Measurements from ENCODE around the gene SLC39A11.
"Not testable (repeated sequence)": the region's sequence is repeated elsewhere in the genome, so short reads cannot be mapped to it uniquely, and the experiment has no call there.

SLC39A11 gene

GRCh38 chr17:72832306-72832705 is 260.2 kb downstream of the SLC39A11 start:
- DNase-seq (ENCODE audit: low read depth), result no peak

- DNase-seq (ENCODE audit: low read depth), result no peak
Measured at GRCh38 chr17:72829883-72830282, 262.6 kb downstream of the SLC39A11 start.

GRCh38 chr17:72826602-72827001 is 265.9 kb downstream of the SLC39A11 start:
- no peak for DNase-seq (ENCODE audit: low read depth)

- not testable (repeated sequence) for DNase-seq (ENCODE audit: low read depth)
Measured at GRCh38 chr17:72826059-72826458, 266.4 kb downstream of the SLC39A11 start.

- no peak for DNase-seq (ENCODE audit: low read depth)
Measured at GRCh38 chr17:72825218-72825617, 267.3 kb downstream of the SLC39A11 start.

- DNase-seq (ENCODE audit: low read depth), result not testable (repeated sequence)
Measured at GRCh38 chr17:72824267-72824666, 268.2 kb downstream of the SLC39A11 start.

- no peak for DNase-seq (ENCODE audit: low read depth)
Measured at GRCh38 chr17:72822358-72823023, 270.0 kb downstream of the SLC39A11 start.

- no peak for DNase-seq (ENCODE audit: low read depth)
Measured at GRCh38 chr17:72816406-72816805, 276.1 kb downstream of the SLC39A11 start.

GRCh38 chr17:72813481-72813880 is 279.0 kb downstream of the SLC39A11 start:
- no peak for DNase-seq (ENCODE audit: low read depth)

- no peak for DNase-seq (ENCODE audit: low read depth)
Measured at GRCh38 chr17:72812823-72813222, 279.7 kb downstream of the SLC39A11 start.

- DNase-seq (ENCODE audit: low read depth), result no peak
Measured at GRCh38 chr17:72811976-72812687, 280.4 kb downstream of the SLC39A11 start.

GRCh38 chr17:72810991-72811508 is 281.4 kb downstream of the SLC39A11 start:
- no peak for DNase-seq (ENCODE audit: low read depth)

- no peak for DNase-seq (ENCODE audit: low read depth)
Measured at GRCh38 chr17:72806011-72806410, 286.5 kb downstream of the SLC39A11 start.

- no peak for DNase-seq (ENCODE audit: low read depth)
Measured at GRCh38 chr17:72804949-72805707, 287.4 kb downstream of the SLC39A11 start.

GRCh38 chr17:72802726-72803125 is 289.8 kb downstream of the SLC39A11 start:
- no peak for DNase-seq (ENCODE audit: low read depth)

- no peak for DNase-seq (ENCODE audit: low read depth)
Measured at GRCh38 chr17:72797142-72797541, 295.3 kb downstream of the SLC39A11 start.

- DNase-seq (ENCODE audit: low read depth), result no peak
Measured at GRCh38 chr17:72795941-72796340, 296.5 kb downstream of the SLC39A11 start.

- no peak for DNase-seq (ENCODE audit: low read depth)
Measured at GRCh38 chr17:72794152-72794551, 298.3 kb downstream of the SLC39A11 start.

- DNase-seq (ENCODE audit: low read depth), result no peak
Measured at GRCh38 chr17:72792771-72793170, 299.7 kb downstream of the SLC39A11 start.

GRCh38 chr17:72790190-72790589 is 302.3 kb downstream of the SLC39A11 start:
- DNase-seq (ENCODE audit: low read depth), result no peak

GRCh38 chr17:72789711-72790110 is 302.8 kb downstream of the SLC39A11 start:
- no peak for DNase-seq (ENCODE audit: low read depth)

GRCh38 chr17:72788950-72789585 is 303.4 kb downstream of the SLC39A11 start:
- DNase-seq (ENCODE audit: low read depth), result no peak
